Measurements from ENCODE around the gene MAPK7.
A peak's percentile ranks its signal among the peaks of the same experiment; 100 is the strongest.

The MAPK7 gene

DNA sequence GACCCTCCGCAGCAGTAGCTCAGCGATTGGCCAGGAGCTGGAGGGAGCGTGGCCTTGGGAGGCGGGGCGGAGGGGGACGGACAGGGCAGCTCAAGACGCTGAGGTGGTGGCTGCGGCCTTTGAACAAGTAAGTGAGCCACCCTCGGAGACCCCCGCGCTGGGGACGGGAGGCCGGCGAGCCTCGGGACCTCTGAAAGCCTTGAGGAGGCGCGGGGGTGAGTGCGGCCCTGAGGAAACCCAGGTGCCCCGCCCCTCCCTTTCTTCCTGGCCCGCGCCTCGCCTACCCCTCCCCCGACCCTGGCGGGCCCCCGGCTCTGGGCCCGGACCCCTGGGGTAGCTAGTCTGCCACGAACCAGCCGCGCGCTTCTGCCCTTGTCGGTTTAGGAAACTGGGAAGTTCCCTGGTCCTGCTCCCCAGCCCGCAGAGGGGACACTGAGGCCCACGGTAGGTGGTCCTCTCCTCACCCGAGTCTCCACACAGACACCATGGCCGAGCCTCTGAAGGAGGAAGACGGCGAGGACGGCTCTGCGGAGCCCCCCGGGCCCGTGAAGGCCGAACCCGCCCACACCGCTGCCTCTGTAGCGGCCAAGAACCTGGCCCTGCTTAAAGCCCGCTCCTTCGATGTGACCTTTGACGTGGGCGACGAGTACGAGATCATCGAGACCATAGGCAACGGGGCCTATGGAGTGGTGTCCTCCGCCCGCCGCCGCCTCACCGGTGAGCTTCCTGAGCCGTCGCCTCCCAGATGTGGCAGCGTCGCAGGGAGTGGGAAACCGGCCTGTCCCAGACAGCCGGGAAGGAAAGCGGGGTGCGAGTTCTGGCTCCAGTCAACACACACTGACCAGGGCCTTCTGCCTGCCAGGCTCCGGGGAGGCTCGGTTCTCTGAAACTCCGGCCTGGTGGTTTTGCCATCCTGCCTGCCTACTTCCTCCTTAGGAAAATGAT, at the start of gene MAPK7:
TSS of gene MAPK7 (plus strand) at position 83 of the 945 bp plus-strand sequence. CDS start at position 486, 403 bp downstream.
- DNase-seq (ENCODE audit: low read depth in 2 of 2, low spot score in 1 of 2) = no peak

DNA sequence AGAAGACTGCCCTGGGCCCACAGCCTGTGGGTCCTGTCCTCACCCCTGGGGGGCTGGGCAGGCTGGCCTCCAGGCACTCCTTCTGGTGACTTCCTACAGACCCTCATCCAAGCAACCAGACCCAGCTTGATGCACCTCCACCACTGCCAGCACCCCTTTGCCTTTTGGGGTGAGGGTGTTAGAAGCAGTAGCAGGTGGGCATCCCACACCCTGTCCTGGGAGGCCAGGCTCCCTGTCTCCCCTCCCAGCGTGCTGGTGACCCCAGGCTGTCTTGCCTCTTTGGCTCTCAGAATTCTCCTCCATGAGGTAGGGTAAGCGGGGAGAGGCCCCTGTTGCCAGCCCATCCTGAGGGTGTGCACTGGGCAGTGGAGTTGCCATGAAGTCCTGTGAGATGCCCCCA, 49.2 kb upstream of the MAPK7 start:
- DNase-seq (ENCODE audit: low read depth in 2 of 2, low spot score in 1 of 2) = no peak

DNA sequence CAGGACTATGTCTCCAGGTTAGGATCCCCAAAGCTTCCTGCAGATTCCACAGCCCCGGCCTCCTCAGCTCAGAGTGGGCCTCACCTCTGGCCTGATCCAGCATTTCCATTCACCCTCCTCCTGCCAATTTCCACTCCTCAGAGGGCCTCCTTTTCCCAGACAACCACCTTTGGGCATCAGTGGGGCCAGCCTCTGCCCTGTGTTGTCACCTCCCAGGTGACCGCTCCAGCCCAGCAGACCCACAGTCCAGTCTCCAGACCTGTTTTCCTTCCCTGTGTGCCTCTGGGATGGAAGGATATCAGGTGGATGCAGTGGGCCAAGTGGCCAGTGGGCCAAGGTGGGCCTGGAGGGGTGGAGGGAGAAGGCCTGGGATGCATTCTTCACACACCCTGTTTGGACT, 48.5 kb upstream of the MAPK7 start:
- no peak for DNase-seq (ENCODE audit: low read depth in 2 of 2, low spot score in 1 of 2)

DNA sequence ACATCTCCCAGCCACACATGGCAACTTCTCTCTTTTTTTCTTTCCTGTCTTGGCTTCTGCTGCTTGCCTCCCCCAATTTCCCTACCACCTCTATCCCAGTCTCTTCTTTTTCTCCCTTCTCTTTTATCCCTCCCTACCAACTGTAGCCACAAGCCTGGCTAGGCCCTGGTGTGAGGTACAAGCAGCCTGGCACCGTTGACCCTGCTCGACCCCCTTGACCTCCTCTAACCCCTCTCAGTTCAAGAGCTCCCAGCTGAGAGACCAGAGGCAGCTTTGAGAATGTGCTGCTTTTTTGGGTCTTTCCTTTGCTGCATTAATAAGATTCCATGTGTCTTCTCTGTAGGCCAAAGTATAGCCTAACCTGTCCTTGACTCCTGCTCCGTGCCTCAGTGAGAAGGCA, 48.0 kb upstream of the MAPK7 start:
- DNase-seq (ENCODE audit: low read depth in 2 of 2, low spot score in 1 of 2) = no peak

DNA sequence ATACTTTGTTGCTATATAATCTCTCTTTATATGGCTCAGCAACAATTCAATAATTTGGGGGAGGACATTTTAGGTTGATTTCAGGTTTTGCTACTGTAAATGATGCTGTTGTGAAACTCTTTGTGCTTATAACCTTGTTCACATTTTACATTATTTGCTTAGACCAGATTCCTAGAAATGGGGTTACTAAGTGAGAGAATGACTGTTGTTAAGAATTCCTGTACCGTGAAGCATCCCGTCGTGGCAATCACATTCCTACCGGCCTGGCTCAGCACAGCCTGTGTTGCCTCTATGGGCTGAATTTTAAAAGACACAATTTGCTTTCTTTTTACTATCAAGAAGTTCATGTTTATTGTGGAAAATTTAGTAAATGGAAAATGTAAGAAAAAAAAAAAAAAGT, 47.2 kb upstream of the MAPK7 start:
- DNase-seq (ENCODE audit: low read depth in 2 of 2, low spot score in 1 of 2) = no peak

DNA sequence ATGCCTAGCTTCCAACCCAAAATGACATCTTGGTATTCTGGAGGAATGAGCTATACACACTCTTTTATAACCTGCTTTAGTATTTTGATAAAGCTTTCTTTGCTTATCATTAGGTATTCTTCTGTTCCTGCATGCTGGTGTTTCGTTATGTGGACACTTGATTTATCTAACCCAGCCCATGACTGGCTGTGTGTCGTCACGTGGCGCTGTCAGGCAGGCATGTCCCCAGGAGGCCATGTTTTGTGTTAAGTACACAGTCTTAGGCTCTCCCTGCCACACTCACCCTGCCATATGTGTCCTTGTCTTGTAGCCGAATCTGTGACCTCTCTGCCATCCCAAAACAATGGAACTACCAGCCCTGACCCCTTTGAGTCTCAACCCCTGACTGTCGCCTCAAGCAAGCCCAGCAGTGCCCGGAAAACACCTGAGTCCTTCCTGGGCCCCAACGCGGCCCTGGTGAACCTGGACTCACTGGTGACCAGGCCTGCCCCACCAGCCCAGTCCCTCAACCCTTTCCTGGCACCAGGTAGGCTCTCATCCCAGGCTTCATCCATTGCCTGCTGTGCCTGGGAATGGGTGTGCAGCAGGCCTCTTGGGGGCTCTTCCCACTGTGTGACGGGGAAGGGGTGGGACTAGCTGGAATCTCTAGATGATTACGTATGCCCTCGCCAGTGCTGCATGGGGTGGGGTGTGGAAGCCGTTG, 46.6 kb upstream of the MAPK7 start:
- no peak for DNase-seq (ENCODE audit: low read depth in 2 of 2, low spot score in 1 of 2)

DNA sequence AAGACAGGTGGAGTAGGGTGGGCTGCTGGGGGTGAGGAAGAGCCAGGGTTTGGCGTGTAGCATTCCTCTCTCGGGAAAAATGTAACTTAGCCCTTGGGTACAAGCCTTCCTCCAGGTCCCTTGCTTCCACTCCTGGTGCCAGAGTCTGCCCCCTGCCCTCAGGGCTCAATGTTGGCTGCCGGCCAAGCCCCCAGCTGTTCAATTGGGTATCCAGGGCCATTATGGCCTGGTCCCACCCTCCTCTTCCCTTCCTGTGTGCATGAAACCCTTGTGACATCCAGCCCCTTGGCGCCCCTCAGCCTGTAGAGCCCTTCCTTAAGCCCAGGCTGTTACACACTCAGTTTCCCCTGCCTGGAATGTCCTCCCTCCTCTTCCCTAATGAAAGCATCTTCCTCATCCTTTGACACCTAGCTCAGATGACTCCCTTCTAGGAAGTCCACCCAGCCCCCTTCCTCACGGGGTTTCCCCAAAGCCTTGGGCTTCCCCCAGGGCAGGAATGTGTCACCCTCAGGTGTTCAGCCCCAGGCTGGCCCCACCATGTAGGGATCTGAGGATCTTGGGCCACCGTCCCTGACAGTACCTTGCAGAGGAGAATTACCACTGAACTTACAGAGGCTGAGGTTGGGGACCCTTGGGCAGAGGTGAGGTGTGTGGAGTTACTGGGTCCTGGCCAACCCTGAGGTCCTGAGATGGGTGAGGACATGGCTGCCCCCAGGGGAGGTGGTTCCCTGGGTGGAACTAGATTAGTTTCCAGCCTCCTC, 45.7 kb upstream of the MAPK7 start:
- DNase-seq (ENCODE audit: low read depth in 2 of 2, low spot score in 1 of 2) = no peak

DNA sequence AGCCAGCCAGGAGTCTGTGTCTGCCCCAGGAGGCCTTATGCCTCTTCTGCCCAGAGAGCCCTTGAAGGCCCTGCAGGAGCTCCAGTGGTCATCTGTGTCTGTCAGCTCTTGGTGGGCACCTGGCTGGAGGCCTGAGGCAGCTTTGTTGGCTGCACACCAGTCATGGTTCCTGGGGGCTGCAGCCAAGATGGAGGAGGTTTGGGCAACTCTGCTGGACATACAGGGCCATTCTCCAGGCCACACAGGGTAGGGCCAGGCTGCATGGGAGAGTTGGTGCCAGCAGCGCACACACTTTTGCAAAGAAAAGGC, 45.2 kb upstream of the MAPK7 start:
- no peak for DNase-seq (ENCODE audit: low read depth in 2 of 2, low spot score in 1 of 2)

DNA sequence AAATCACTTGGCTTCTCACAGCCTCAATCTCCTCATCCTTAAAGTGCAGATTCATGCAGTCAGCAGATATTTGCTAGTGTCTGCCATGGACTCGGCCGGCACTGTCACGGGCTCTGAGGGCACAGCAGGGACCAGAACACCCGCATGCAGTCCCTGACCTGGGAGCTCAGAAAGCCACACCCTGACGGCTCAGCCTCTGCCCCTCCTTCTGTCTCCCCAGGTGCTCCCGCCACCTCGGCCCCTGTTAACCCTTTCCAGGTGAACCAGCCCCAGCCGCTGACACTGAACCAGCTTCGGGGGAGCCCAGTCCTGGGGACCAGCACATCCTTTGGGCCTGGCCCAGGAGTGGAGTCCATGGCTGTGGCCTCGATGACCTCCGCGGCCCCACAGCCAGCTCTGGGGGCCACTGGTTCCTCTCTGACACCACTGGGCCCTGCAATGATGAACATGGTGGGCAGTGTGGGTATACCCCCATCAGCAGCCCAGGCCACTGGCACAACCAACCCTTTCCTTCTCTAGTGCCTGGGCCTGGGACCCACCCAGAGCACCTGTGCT, 44.5 kb upstream of the MAPK7 start:
- DNase-seq (ENCODE audit: low read depth in 2 of 2, low spot score in 1 of 2) = no peak

DNA sequence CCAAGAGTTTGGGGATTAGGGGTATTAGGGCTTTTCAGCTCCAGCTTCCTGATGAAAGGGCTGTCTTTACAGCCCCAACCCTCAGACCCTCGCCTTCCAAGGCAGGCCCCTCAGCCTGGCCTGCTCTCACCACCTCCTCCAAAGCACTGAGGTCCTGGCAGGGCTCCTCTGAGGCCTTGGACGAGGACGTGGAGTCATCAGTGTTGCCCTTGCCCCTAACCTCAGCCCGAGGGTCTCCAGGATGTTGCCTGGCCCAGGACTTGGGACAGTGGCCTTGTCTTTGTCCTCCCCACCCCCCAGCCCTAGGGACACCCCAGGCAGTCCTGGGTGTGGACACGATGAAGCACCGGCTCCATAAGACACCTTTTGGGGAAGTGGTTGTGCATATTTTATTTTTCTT, 44.0 kb upstream of the MAPK7 start:
- DNase-seq (ENCODE audit: low read depth in 2 of 2, low spot score in 1 of 2) = no peak

DNA sequence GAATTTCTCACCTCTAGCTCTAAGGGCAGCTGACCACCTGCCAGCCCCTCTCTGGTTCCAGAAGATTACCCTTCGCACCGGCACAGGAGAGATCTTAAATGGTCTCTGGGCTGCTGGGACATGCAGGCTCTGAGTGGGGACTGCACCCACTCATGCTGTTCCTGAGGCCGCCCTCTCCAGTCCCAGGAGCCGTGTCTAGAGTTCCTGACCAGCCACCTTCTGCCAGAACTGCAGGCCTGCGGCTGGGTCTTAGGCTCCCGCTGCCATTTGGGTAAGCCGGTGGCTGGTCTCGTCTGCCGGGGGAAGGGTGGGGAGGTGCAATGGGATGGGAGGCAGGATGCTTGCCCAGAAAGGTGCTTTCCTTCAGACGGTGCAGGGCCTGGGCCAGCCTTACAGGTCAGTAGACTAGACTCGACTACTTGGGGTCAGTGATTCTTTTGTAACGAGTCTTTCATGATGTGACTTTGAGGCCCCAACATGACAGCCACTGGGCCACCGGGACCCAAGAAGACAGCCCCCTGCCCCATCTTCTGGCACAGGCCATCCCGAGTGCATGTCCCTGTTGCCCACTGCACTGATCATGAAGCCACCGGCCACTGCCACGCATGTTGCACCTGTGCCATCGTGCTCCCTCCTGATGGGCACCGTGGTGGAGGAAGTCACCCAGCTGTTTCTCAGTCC, 42.2 kb upstream of the MAPK7 start:
- no peak for DNase-seq (ENCODE audit: low read depth in 2 of 2, low spot score in 1 of 2)

DNA sequence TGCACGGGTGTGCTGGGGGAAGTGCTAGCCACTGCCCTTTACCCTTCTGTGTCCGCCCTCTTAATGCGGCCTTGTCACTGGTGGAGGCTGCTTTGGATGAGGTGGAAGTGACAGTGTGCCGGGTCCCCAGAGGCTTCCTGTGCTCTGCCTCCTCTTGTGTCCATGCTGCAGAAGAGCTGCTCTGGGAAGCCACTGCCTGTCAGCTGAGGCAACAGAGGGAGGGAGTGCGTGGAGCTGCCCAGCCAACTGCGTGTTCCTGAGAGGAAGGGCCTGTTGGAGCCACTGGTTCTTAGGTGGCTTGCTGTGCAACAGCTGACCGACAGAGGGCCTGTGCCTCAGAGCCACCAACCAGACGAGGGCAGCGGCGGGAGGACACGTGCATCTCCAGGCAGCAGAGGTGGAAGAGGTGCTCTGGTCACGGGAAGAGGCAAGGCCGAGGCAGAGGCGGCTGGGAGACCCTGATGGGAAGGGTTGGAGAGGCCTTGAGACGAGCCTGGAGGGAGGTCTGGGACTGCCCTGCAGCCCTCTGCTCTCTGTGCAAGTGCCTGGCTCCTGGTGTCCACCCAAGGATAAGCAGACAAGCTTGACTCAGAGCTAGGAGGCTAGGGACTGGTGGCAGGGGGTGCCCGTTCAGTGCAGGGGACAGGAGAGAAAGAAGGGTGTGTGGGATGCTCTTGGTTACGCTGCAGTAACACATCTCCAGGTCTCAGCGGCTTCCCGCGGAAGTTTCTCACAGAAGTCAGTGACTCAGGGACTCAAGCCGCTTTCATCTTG, 41.2 kb upstream of the MAPK7 start:
- no peak for DNase-seq (ENCODE audit: low read depth in 2 of 2, low spot score in 1 of 2)

DNA sequence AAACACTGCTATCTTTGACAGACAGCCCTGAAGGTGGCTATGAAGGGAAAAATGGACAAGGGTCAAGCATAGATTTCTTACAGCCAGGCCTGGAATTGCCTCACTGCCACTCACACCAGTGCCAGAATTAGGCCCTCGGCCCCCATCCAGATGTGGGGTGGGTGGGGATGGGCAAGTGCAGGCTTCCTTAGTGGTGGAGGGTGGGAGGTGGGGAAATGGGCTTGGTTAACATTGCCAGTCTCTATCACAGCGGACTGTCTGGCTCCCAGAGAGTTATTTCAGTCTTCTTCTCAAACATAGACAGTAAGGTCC, 40.6 kb upstream of the MAPK7 start:
- DNase-seq (ENCODE audit: low read depth in 2 of 2, low spot score in 1 of 2) = no peak

DNA sequence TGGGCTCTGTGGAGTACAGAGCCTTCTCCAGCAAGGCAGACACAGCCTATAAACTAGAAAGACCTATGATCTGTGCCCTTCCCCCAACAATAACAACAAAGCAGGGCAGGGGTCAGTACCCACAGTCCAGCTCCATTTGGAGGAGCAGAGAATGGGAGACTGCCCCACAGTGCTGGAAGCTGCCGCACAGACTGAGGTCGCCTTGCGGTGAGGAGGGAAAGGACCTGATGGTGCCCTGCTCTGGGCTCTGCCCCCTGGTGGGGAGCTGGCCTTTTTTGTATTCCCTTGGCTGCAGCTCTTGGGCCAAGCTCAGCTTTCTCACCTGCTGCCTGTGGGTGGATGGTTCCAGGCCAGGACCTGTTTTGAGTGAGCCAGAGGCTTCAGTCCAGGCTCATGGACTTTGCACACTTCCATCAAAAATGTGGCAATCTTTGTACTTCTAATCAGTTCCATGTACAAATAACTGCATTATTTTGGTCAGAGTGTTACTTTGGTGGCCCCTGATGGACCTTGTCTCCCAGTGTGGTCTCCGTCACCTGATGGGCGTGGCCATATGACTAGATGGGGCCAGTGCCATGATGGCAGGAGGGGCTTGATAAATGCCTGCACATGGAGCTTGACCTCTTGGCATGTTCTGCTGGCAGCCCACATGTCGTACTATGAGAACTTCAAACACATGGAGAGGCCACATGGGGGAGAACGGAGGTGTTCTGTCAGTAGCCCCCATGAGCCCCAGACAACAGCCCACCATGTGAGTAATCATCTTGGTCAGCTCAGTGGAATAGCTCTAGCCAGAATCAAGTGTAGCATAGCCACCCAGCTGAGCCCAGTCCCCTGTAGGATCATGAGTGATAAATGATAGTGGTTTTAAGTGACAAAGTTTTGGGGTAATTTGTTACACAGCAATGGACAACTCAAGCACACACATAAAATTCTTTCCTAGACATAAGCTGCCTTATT, 40.0 kb upstream of the MAPK7 start:
- peak; percentile 20 to 26 for DNase-seq (ENCODE audit: low read depth in 2 of 2, low spot score in 1 of 2)

DNA sequence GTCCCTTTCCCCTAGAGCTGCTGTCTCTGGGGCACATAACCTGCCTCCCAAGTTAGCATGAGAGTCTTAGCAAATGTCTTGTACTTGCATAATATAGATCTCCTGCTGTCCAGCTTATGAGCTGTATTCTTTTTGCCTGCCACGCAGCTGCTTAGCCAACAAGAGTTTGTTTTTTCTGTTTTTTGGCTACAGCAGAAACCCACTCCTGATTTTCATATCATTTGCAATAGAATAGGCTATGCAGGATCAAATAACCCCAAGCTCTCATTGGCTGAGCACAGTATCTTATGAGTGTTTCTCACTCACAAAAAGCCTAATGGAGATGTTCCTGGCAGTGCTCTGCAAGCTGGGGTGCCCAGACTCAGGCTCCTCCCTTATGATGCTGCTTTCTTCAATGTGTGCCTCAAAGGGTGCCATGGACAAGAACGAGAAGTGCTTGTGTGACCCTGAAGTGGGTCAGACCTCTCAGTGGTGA, 38.9 kb upstream of the MAPK7 start:
- no peak for DNase-seq (ENCODE audit: low read depth in 2 of 2, low spot score in 1 of 2)

DNA sequence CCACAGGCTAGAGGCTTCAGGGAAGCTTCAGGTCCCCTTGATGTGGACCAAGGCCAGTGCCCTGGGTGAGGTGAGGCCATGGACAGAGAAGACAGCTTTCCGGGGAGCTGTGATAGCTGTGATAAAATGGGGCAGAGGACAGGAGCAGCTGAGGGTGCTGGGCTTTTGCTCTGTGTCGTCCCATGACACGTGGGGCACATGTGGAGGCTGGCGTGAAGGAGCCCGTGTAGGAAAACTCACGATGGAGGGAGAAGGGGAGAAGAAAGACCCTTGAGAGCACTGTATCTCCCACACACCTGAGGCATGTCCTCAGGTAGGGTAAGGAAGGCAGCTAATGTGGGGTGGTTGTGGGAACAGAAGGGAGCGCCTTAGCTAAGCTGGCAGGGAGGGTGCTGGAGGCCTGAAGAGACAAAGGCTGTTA, 37.1 kb upstream of the MAPK7 start:
- DNase-seq (ENCODE audit: low read depth in 2 of 2, low spot score in 1 of 2) = no peak

DNA sequence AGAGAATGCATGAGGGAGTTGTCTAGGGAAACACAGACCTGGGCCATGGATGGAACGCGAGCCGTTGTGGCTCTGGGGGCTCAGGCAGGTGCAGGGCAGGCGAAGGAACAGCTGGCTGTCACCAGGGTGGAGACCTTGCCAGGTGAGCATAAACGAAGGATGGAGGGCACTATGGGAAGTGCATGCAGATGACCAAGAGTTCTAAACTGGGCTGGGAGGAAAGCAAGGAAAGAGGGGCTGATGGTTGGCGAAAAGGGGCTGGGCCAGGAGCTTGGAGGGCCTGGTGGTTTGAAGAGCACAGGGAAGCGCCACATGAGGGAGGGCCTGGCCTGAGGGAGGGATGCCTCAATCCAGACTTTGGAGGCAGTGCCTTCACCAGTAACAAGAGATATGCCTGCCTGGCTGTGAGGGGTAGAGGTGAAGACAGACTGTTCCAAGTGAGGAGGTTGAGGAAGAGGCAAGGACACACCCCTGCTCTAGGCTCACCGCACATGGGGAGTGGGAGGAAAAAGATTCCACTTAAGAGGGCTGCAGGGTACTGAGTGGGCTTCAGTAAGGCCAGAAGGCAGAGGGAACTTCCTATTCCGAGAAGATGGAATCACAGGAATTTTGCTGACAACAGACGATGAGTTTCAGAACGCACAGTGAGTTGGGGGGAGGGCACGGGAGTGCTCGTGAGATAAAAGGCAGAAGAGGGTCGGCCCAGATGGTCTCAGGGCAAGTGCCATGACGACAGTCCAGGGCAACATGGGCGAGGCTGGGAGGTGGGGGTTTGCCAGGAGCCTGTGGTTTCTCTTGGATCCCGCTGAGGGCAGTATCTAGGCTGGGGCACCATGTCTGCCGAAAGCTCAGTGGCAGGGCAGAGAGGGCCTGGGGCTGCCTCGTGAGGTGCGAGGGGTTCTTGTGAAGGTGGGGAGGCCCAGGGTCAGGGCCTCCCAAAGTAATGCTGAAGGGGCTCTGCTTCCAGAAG, 36.4 kb upstream of the MAPK7 start:
- DNase-seq (ENCODE audit: low read depth in 2 of 2, low spot score in 1 of 2) = no peak

Data from stimulated activated CD8-positive, alpha-beta memory T cell treated with anti-CD3 and anti-CD28 coated beads, Interleukin-4, amount 100 ng/mL, for 4 hours (primary cell).